GM23338 (cell line): ENCODE data around the gene GCN1.

Experiments used
- CREB1 ChIP-seq: fragments of 250-450 bp; sonication (Bioruptor Pico); IDR thresholded peaks from 2 replicates; pipeline ENCODE4 v1.5.0; 2020; ENCODE audit warnings: low read depth, mild to moderate bottlenecking, moderate library complexity
- CTCF ChIP-seq, 2 experiments: fragments of 200-600 bp in 1 of 2; sonication (generic) in 1 of 2; conservative IDR thresholded peaks; 2 replicates each; pipeline versions ENCODE4 v1.5.1 to v1.6.1; 2016 to 2017; ENCODE audit warnings: antibody characterized with exemption in 2 of 2, low read depth in 2 of 2, mild to moderate bottlenecking in 2 of 2, moderate library complexity in 1 of 2
- ETS1 ChIP-seq: IDR thresholded peaks from 2 replicates; pipeline ENCODE4 v1.6.1; 2016; ENCODE audit warnings: antibody characterized with exemption
- EZH2 ChIP-seq: fragments of 200-600 bp; sonication (generic); IDR thresholded peaks from one replicate; pipeline ENCODE4 v1.8.0; 2017; ENCODE audit warnings: antibody characterized with exemption, mild to moderate bottlenecking, low read depth; ENCODE audit not compliant: unreplicated experiment
- EZH2phosphoT487 ChIP-seq: fragments of 200-600 bp; sonication (generic); IDR thresholded peaks from one replicate; pipeline ENCODE4 v1.8.1; 2018; ENCODE audit warnings: antibody characterized with exemption; ENCODE audit not compliant: unreplicated experiment
- JUNB ChIP-seq: IDR thresholded peaks from one replicate; pipeline ENCODE4 v1.6.1; 2016; ENCODE audit warnings: antibody characterized with exemption; ENCODE audit not compliant: unreplicated experiment
- NANOG ChIP-seq: IDR thresholded peaks from 2 replicates; pipeline ENCODE4 v1.6.1; 2016; ENCODE audit warnings: antibody characterized with exemption, borderline replicate concordance
- POLR2AphosphoS5 ChIP-seq: IDR thresholded peaks from 2 replicates; pipeline ENCODE4 v1.6.1; 2016; ENCODE audit warnings: antibody characterized with exemption, low read depth
- REST ChIP-seq: IDR thresholded peaks from one replicate; pipeline ENCODE4 v1.6.1; 2018; ENCODE audit warnings: antibody characterized with exemption; ENCODE audit not compliant: unreplicated experiment
- STAT1 ChIP-seq: IDR thresholded peaks from one replicate; pipeline ENCODE4 v1.6.1; 2016; ENCODE audit warnings: antibody characterized with exemption; ENCODE audit not compliant: unreplicated experiment
- ZNF331 ChIP-seq: fragments of 250-450 bp; sonication (Bioruptor Pico); IDR thresholded peaks from 2 replicates; pipeline ENCODE4 v1.5.0; 2020; ENCODE audit warnings: low read depth, mild to moderate bottlenecking, moderate library complexity
- ZNF462 ChIP-seq: fragments of 250-450 bp; sonication (Bioruptor Pico); IDR thresholded peaks from 2 replicates; pipeline ENCODE4 v1.5.0; 2020; ENCODE audit warnings: mild to moderate bottlenecking, moderate library complexity

- TF ChIP-seq CTCF (conservative IDR thresholded peaks at IDR 0.05; ENCODE audit: low read depth in 2 of 2): no peak
- no peak for TF ChIP-seq JUNB
- TF ChIP-seq CREB1 (CRISPR knock-in tag): no peak
- TF ChIP-seq STAT1: no peak
- no peak for TF ChIP-seq EZH2
- no peak for TF ChIP-seq ETS1
- no peak for TF ChIP-seq EZH2phosphoT487
- no peak for TF ChIP-seq POLR2AphosphoS5
- TF ChIP-seq REST: no peak
- no peak for TF ChIP-seq NANOG
- TF ChIP-seq ZNF331: no peak
- no peak for TF ChIP-seq ZNF462 (CRISPR knock-in tag)
Measured at GRCh38 chr12:120136093-120136770, 58.3 kb downstream of the GCN1 start.
